MM.1S (cell line): Measurements from ENCODE around the gene PEDS1.

ENCODE experiments used
- EZH2 ChIP-seq: fragments of 300-600 bp; sonication (generic); optimal IDR thresholded peaks from 2 replicates; pipeline ENCODE3; 2017; ENCODE audit warnings: low read depth, mild to moderate bottlenecking, antibody characterized with exemption, low read length, mixed read lengths
- TF ChIP-seq, protein P1 (sequence below): fragments of 300-600 bp; sonication (generic); IDR thresholded peaks from 2 replicates; pipeline ENCODE4 v1.5.1; 2016; ENCODE audit warnings: antibody characterized with exemption, low read length, mixed read lengths

DNA sequence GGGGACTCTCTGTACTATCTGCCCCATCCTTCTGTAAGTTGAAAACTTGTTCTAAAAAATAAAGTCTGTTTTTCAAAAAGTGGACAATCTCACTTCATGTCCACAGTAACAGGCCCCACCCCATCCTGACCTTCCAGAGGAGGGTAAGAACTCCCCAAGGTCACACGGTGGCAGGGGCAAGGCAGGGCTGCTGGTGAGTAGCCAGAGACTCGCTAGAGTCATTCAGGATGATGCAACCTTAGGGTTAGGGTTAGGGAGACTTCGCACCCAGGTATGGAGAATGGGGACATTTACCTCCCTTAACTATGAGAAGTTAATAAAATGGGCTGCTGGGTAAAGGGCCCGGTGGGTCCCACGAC, 15.4 kb downstream of the PEDS1 start:
- TF ChIP-seq, protein P1, sequence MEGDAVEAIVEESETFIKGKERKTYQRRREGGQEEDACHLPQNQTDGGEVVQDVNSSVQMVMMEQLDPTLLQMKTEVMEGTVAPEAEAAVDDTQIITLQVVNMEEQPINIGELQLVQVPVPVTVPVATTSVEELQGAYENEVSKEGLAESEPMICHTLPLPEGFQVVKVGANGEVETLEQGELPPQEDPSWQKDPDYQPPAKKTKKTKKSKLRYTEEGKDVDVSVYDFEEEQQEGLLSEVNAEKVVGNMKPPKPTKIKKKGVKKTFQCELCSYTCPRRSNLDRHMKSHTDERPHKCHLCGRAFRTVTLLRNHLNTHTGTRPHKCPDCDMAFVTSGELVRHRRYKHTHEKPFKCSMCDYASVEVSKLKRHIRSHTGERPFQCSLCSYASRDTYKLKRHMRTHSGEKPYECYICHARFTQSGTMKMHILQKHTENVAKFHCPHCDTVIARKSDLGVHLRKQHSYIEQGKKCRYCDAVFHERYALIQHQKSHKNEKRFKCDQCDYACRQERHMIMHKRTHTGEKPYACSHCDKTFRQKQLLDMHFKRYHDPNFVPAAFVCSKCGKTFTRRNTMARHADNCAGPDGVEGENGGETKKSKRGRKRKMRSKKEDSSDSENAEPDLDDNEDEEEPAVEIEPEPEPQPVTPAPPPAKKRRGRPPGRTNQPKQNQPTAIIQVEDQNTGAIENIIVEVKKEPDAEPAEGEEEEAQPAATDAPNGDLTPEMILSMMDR, result no peak
- TF ChIP-seq EZH2, result no peak
